Adrenal gland (tissue), 12 donors: ENCODE measurements around the gene CFAP74. TPM values are rescaled to one million over a fixed set of nuclear protein-coding genes. Genes with fewer than 3 reads are reported as not detected.

Experiments used
- DNase-seq, 7 donors: peaks; one replicate each; pipeline ENCODE4 v3.0.0-alpha.2; 2019 to 2020
- H3K27ac ChIP-seq, 5 donors: fragments of 200-600 bp; sonication (generic) in 4 of 5; 1 replicate in 3 of 5; 2 replicates in 2 of 5; pipeline versions ENCODE4 v1.5.1 to v1.8.0; 2016 to 2020; ENCODE audit warnings: mild to moderate bottlenecking in 1 of 5
- H3K27me3 ChIP-seq: fragments of 200-600 bp; 2 replicates; pipeline ENCODE4 v1.8.0; 2021
- H3K36me3 ChIP-seq, 2 donors: fragments of 200-600 bp; replicated peaks in 1 of 2; 1 replicate in 1 of 2; 2 replicates in 1 of 2; pipeline versions ENCODE4 v1.5.1 to v1.8.0; 2018 to 2022
- H3K4me1 ChIP-seq, 2 donors: fragments of 200-600 bp; replicated peaks in 1 of 2; 1 replicate in 1 of 2; 2 replicates in 1 of 2; pipeline versions ENCODE4 v1.5.1 to v1.8.0; 2018 to 2021
- H3K4me3 ChIP-seq, 4 donors: fragments of 200-600 bp; sonication (generic) in 3 of 4; one replicate each; pipeline ENCODE4 v1.5.1; 2016 to 2018
- H3K9me3 ChIP-seq, 3 donors: fragments of 200-600 bp; sonication (generic) in 1 of 3; replicated peaks in 1 of 3; 1 replicate in 2 of 3; 2 replicates in 1 of 3; pipeline versions ENCODE4 v1.5.1 to v1.8.0; 2016 to 2021
- POLR2A ChIP-seq, 2 donors: fragments of 450-650 bp; IDR thresholded peaks; one replicate each; pipeline ENCODE4 v1.6.1; 2017; ENCODE audit warnings: antibody characterized with exemption in 2 of 2, mild to moderate bottlenecking in 2 of 2, moderate library complexity in 1 of 2
- WGBS, 4 donors: extraction: QIAGEN DNeasy Blood & Tissue Kit in 2 of 4; methylation state at CpG; one replicate each; pipeline versions ENCODE4 v1.1.5 to v1.1.7; 2013 to 2017; 5-methylcytosine and 5-hydroxymethylcytosine counted together
- intact Hi-C, 2 donors: fragments of 100-400 bp; cut with DNase I; formaldehyde crosslinking; loops; one replicate each; pipeline versions ENCODE4 v1.14.1 to v1.15.0; 2022 to 2023
- polyA plus RNA-seq, 3 donors: library from polyadenylated mRNA; stranded (reverse); fragments of 200-250 nt in 2 of 3; fragments of 350-450 nt in 1 of 3; fragmentation: Illumina TruSeq in 1 of 3; extraction: RNeasy Lipid Tissue Mini Kit (QIAGEN cat#74804) in 1 of 3; gene quantifications; one replicate each; pipeline ENCODE4 v1.2.3, GENCODE V29; 2013 to 2014
- total RNA-seq, 9 donors: library from RNA; depleted of rRNA in 4 of 9; stranded (reverse); fragments of >200 nt in 4 of 9; fragments of 120-200 nt in 1 of 9; fragmentation: NEBNext Ultra II Directional in 1 of 9; extraction: Animal tissue kit (Norgen Biotek cat#: 25700) in 1 of 9; gene quantifications; one replicate each; pipeline versions ENCODE4 v1.1.0 to v1.2.4, GENCODE V29; 2013 to 2023
- TF ChIP-seq, protein P1 (sequence below), 6 experiments: fragments of 450-650 bp in 4 of 6; fragments of 200-600 bp in 2 of 6; sonication (generic) in 1 of 6; IDR thresholded peaks; 1 replicate in 5 of 6; 2 replicates in 1 of 6; pipeline versions ENCODE4 v1.5.1 to v1.8.0; 2016 to 2021; ENCODE audit warnings: antibody characterized with exemption in 6 of 6, mild to moderate bottlenecking in 2 of 6, moderate library complexity in 1 of 6
- donor health status: healthy with polysubstance abuse.
- donor health status: Bipolar disorder and iron deficiency.
- donor health status: DM: yes; HTN: yes; CAD: no.
- donor health status: DM: no; HTN: no; CAD: no.
- donor health status: DM: no; HTN: no; CAD: no.
- donor health status: DM: yes; HTN: yes; CAD: no.

CFAP74 gene
- total and polyA plus RNA-seq, 12 donors, result 0.11 to 7.6 (median 2.8) TPM; not detected in 1

DNA sequence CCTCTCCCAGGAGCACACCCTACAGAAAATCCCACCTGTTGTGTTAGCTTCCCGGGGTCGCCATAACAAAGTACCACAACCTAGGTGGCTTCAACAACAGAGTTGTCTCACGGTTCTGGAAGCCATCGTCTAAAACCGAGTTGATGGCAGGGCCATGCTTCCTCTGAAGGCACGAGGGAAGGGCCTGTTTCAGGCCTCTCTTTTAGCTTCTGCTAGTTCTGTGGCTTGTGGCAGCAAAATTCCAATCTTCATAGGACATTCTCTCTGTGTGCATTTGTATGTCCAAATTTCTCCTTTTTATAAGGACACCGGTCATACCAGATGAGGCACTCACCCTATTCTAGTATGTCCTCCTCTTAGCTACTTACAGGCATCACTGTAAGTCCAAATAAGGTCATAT lies 3.2 kb downstream of the CFAP74 start:
- H3K4me1 ChIP-seq, result no peaks in the 10 kb centered on the region
- peaks cover 21% of the 10 kb centered on the region for H3K27me3 ChIP-seq
- DNase-seq, result no peak
- no peaks in the 10 kb centered on the region for H3K36me3 ChIP-seq
- H3K9me3 ChIP-seq, result no peaks in the 10 kb centered on the region
- no peak overlapping the region for H3K4me3 ChIP-seq
- 89 to 93% (median 90%) methylated on average over 7 of the region's 7 CpGs for WGBS, 4 donors
- TF ChIP-seq, protein P1, sequence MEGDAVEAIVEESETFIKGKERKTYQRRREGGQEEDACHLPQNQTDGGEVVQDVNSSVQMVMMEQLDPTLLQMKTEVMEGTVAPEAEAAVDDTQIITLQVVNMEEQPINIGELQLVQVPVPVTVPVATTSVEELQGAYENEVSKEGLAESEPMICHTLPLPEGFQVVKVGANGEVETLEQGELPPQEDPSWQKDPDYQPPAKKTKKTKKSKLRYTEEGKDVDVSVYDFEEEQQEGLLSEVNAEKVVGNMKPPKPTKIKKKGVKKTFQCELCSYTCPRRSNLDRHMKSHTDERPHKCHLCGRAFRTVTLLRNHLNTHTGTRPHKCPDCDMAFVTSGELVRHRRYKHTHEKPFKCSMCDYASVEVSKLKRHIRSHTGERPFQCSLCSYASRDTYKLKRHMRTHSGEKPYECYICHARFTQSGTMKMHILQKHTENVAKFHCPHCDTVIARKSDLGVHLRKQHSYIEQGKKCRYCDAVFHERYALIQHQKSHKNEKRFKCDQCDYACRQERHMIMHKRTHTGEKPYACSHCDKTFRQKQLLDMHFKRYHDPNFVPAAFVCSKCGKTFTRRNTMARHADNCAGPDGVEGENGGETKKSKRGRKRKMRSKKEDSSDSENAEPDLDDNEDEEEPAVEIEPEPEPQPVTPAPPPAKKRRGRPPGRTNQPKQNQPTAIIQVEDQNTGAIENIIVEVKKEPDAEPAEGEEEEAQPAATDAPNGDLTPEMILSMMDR (IDR thresholded peaks at IDR 0.05), result no peak
- no peak for TF ChIP-seq POLR2A (IDR thresholded peaks at IDR 0.05)
- intact Hi-C loops, result no loop called here
- no peak overlapping the region for H3K27ac ChIP-seq

DNA sequence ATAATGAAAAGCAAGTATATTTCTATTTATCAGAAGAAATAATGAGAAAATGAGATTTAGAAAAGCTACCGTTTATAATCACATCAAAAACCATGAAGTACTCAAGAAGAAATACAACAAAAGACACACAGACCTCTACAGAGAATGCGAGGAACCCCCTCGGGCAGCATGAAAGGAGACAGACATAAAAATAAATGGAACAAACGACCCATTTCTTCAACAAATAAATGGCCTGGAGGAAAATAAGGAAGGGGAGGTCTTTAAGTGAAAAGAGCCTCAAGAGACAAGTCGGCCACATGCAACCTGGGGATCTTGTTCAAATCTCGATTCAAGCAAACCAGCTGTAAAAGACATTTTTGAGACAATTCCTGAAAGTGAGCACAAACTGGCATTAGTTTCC lies 6.0 kb downstream of the CFAP74 start:
- Histone ChIP-seq H3K4me1 (no peaks in the 10 kb centered on the region), H3K9me3 (no peaks in the 10 kb centered on the region), H3K27ac (no peak overlapping the region), H3K36me3 (no peaks in the 10 kb centered on the region), H3K27me3 (peaks cover 7% of the 10 kb centered on the region), H3K4me3 (no peak overlapping the region)
- intact Hi-C loops, result no loop called here
- WGBS, 4 donors, result 67 to 79% (median 69%) methylated on average over 6 of the region's 6 CpGs
- no peak for DNase-seq
- TF ChIP-seq, protein P1 (IDR thresholded peaks at IDR 0.05), result no peak
- no peak for TF ChIP-seq POLR2A (IDR thresholded peaks at IDR 0.05)

DNA sequence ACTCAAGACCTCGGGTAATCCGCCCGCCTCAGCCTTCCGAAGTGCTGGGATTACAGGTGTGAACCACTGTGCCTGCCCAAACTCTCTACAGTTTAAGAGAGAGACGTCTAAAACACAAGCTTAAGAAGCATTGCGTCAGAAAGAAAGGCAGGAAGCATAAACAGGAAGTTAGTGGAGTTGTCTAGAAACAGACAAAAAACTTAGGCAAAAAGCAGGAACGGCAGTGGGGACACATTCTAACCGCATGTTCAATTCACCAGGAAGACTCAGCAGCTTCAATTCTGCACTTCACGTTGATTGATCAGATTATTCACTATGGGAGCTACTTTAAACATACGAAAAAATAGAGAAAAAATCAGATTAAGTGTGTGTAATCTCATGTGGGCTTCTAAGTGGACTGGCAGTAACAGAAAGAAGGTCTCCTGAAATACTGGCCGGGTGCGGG lies 7.4 kb downstream of the CFAP74 start:
- H3K36me3 ChIP-seq, result no peaks in the 10 kb centered on the region
- no peak for TF ChIP-seq POLR2A (IDR thresholded peaks at IDR 0.05)
- no peaks in the 10 kb centered on the region for H3K9me3 ChIP-seq
- H3K4me1 ChIP-seq, result peaks cover 0 to 2% of the 10 kb centered on the region in 2 donors
- H3K27me3 ChIP-seq, result no peaks in the 10 kb centered on the region
- intact Hi-C loops, result no loop called here
- peak overlapping the region in 2 of 5 donors; percentile 22 to 38 for H3K27ac ChIP-seq
- 63 to 71% (median 68%) methylated on average over 12 of the region's 12 CpGs for WGBS, 4 donors
- H3K4me3 ChIP-seq, result no peak overlapping the region
- no peak for DNase-seq

DNA sequence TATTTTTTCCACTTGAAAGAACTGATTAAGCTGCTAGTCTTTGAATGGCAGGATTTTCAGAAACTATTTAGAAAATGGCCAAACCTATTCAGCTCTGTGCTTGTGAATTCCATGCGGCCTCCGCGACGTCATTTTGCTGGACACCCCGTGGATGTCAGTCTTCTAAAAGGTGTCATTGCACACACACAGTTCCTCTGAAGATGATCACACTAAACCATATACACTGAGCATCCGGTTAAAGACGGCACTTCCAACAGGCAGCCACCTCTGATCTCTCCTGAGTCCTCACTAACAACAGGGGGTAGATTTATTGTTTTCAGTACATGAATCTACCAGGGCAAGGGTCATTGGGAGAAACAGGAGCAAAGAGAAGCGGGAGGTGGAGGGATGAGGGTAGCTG lies 9.1 kb downstream of the CFAP74 start:
- 76 to 79% (median 79%) methylated on average over 8 of the region's 8 CpGs for WGBS, 4 donors
- H3K27me3 ChIP-seq, result no peaks in the 10 kb centered on the region
- no peak overlapping the region for H3K4me3 ChIP-seq
- intact Hi-C loops, result no loop called here
- H3K9me3 ChIP-seq, result no peaks in the 10 kb centered on the region
- H3K4me1 ChIP-seq, result peaks cover 10 to 17% of the 10 kb centered on the region in 2 donors
- no peaks in the 10 kb centered on the region for H3K36me3 ChIP-seq
- TF ChIP-seq, protein P1 (IDR thresholded peaks at IDR 0.05), result no peak
- TF ChIP-seq POLR2A (IDR thresholded peaks at IDR 0.05), result no peak
- no peak for DNase-seq
- no peak overlapping the region for H3K27ac ChIP-seq

DNA sequence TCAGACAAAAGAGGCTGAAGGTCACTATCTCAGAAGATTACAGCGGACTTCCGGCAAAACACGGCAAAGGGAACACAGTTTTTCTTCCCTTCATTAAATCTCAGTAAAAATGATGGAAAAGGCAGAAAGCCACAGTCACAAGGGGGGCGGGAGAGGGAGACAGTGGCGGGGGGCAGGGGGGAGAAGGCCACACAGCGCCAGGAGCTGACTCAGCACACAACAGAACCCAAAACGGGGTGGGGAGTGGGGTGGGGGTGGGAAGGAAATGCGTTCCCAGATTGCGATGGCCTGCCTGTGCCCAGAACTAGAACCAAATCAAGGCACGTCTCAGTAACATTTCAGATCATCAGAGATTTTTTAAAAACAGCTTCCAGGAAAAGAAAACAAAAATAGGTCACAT lies 13.4 kb downstream of the CFAP74 start:
- peak; percentile 72 to 87 (median 82) for DNase-seq
- Histone ChIP-seq H3K4me1 (peaks cover 22 to 29% of the 10 kb centered on the region in 2 donors), H3K9me3 (no peaks in the 10 kb centered on the region), H3K27me3 (no peaks in the 10 kb centered on the region), H3K4me3 (no peak overlapping the region), H3K27ac (peak overlapping the region; percentile 40 to 92 (median 86)), H3K36me3 (no peaks in the 10 kb centered on the region)
- intact Hi-C loops, result no loop called here
- TF ChIP-seq, protein P1 (IDR thresholded peaks at IDR 0.05), result no peak
- peak in 1 of 2 donors; percentile 8 for TF ChIP-seq POLR2A (IDR thresholded peaks at IDR 0.05)
- WGBS, 4 donors, result 5 to 12% (median 10%) methylated on average over 10 of the region's 10 CpGs
